VCaP (cell line): ENCODE data around the gene ASIP.

ENCODE experiments used
- H3K27ac ChIP-seq: fragments of 450-650 bp; 2 replicates; pipeline ENCODE4 v1.5.1; 2017
- CTCF ChIP-seq: fragments of 450-650 bp; conservative IDR thresholded peaks from 2 replicates; pipeline ENCODE4 v1.5.1; 2017; ENCODE audit warnings: mild to moderate bottlenecking, moderate library complexity

Gene ASIP

GRCh38 chr20:34260208-34260942, 19.2 kb downstream of the ASIP start:
- no peak for TF ChIP-seq CTCF
- H3K27ac ChIP-seq = no peak overlapping the region

DNA sequence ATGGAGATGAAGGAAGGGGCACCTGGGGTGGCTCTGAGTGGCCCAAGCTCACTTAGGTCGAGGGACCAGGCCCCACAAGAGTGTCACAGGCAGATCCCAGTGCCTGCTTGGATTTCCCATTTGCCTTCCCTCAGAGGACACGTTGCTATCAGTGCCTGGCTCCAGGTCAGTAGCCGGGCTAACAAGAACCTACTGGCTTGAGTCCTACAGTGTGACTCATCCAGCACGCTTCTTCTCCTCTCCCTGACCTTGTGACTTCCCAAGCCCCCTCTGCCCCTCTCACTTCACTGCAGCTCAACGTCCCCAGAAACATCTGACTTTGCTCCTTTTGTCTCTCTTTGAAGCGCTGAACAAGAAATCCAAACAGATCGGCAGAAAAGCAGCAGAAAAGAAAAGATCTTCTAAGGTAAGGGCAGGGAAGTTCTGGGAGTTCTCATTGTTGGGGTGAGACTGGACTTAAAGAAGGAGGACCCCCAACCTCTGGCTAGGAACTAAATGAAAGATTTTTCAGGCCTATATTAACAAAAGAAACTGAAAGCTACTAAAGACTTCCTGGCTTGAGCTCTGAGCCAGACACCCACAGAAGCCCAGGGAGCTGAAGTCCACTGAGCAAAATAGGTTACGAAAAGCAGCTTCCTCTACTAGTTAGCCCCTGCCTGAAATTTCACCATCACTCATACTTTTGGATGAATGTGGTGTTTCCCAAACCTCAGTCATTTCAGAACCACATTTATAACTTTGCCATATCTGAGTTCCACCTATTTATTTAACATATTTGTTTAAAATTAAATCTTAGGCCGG, 21.5 kb downstream of the ASIP start:
- TF ChIP-seq CTCF = no peak
- no peak overlapping the region for H3K27ac ChIP-seq

- peak overlapping the region; percentile 20; the same call in 1 of the 2 replicates for H3K27ac ChIP-seq
Observed at GRCh38 chr20:34263468-34263867, 22.2 kb downstream of the ASIP start.

- H3K27ac ChIP-seq = peak overlapping the region; percentile 20; the same call in 1 of the 2 replicates
- no peak for TF ChIP-seq CTCF
Observed at GRCh38 chr20:34264141-34264540, 22.9 kb downstream of the ASIP start.

DNA sequence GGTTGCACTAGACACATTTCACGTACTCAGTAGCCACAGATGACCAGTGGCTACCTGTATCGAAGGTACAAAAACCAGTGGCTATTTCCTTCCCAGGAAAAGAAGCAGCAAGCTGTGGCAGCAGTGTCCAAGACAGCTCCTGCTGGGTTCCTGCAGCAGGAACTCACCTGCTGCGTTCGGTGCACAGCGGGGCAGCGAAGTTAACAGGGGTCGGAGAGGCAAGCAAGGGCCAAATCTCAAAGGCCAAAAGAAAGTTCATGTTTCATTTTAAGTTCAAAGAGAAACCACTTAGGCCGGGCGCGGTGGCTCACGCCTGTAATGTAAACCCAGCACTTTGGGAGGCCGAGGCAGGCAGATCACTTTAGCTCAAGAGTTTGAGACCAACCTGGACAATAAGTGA, 26.9 kb downstream of the ASIP start:
- H3K27ac ChIP-seq = no peak overlapping the region
- no peak for TF ChIP-seq CTCF

DNA sequence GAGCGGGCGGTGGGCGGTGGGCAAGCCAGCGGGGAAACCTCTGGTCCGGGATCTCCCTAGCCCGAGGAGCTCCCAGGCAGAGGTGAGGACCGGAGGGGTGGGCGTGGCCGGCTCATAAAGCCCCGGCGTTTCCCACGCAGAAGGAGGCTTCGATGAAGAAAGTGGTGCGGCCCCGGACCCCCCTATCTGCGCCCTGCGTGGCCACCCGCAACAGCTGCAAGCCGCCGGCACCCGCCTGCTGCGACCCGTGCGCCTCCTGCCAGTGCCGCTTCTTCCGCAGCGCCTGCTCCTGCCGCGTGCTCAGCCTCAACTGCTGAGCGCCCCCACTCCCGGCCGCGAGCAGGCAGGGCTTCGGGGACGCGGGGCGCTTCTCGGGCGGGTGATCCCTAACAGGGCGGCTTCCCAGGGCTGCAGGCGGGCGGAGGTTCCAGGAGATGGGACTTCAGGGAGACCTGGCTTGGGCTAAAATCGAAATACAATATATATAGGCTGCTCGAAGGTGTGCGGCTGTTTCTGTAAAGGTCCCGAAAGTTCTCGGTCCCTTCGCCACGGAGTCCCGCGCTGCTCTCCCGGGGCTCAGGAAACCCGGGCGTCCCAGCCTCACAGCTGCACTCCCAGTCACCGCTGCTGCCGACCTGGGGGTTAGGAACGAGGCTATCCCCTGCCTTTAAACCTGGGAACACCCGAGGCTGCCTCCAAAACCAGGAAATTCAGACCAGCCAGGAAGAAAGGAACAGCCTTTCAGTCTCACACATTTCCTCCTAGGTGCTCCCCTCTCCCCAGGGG, 27.8 kb downstream of the ASIP start:
- H3K27ac ChIP-seq = peak overlapping the region; percentile 18; the same call in 1 of the 2 replicates
- TF ChIP-seq CTCF = no peak

GRCh38 chr20:34269996-34270627, 28.9 kb downstream of the ASIP start:
- no peak for TF ChIP-seq CTCF
- H3K27ac ChIP-seq = no peak overlapping the region; the same call in 1 of the 2 replicates
